Upper lobe of right lung (tissue), 1 donor: Measurements from ENCODE around the gene NTRK3. TPM values are rescaled to one million over a fixed set of nuclear protein-coding genes. Genes with fewer than 3 reads are reported as not detected.
A peak's percentile ranks its signal among the peaks of the same experiment; 100 is the strongest.

Experiments used
- ATAC-seq: fragments of 200-7000 bp; cut with Tn5 transposase; one replicate; pipeline ENCODE4 v1.9.1; 2020; ENCODE audit warnings: mild to moderate bottlenecking, moderate library complexity
- DNase-seq: peaks from one replicate; pipeline ENCODE4 v3.0.0-alpha.2; 2020
- H3K27ac ChIP-seq: fragments of 200-600 bp; one replicate; pipeline ENCODE4 v1.8.0; 2022
- H3K27me3 ChIP-seq: fragments of 200-600 bp; one replicate; pipeline ENCODE4 v1.8.0; 2022; ENCODE audit warnings: mild to moderate bottlenecking
- H3K36me3 ChIP-seq: fragments of 200-600 bp; one replicate; pipeline ENCODE4 v1.8.0; 2022
- H3K4me1 ChIP-seq: fragments of 200-600 bp; one replicate; pipeline ENCODE4 v1.8.0; 2022
- H3K4me3 ChIP-seq: fragments of 200-600 bp; one replicate; pipeline ENCODE4 v1.8.0; 2022; ENCODE audit warnings: mild to moderate bottlenecking
- H3K9me3 ChIP-seq: fragments of 200-600 bp; one replicate; pipeline ENCODE4 v1.8.0; 2022
- CTCF ChIP-seq: fragments of 200-600 bp; IDR thresholded peaks from one replicate; pipeline ENCODE4 v1.8.0; 2022; ENCODE audit warnings: antibody characterized with exemption
- intact Hi-C: fragments of 100-400 bp; cut with DNase I; formaldehyde crosslinking; loops from one replicate; pipeline ENCODE4 v1.11.0; 2022
- total RNA-seq: library from RNA; stranded (reverse); fragmentation: NEBNext Ultra II Directional; extraction: Animal tissue kit (Norgen Biotek cat#: 25700); gene quantifications from one replicate; pipeline ENCODE4 v1.2.1, GENCODE V29; 2021
- donor health status: DM: no; HTN: yes; CAD: no; lungs with severe emphysema.

The NTRK3 gene
- total RNA-seq, 1 donor from 2014 or later: 2.8 TPM

GRCh38 chr15:87962428-87962827, 294.1 kb downstream of the NTRK3 start:
- Histone ChIP-seq H3K9me3 (no peaks in the 10 kb centered on the region), H3K4me3 (no peak overlapping the region), H3K27ac (no peak overlapping the region), H3K27me3 (no peaks in the 10 kb centered on the region), H3K4me1 (peaks cover 11% of the 10 kb centered on the region), H3K36me3 (no peaks in the 10 kb centered on the region)
- intact Hi-C loops: no loop called here
- TF ChIP-seq CTCF: no peak
- peak; percentile 19 for ATAC-seq
- DNase-seq: no peak

- H3K4me3 ChIP-seq: no peak overlapping the region
- no peak for TF ChIP-seq CTCF
- H3K9me3 ChIP-seq: no peaks in the 10 kb centered on the region
- H3K4me1 ChIP-seq: peaks cover 11% of the 10 kb centered on the region
- no peaks in the 10 kb centered on the region for H3K27me3 ChIP-seq
- ATAC-seq (no peak), DNase-seq (no peak)
- H3K36me3 ChIP-seq: no peaks in the 10 kb centered on the region
- H3K27ac ChIP-seq: no peak overlapping the region
- intact Hi-C loops: no loop called here
These were observed 294.6 kb downstream of the NTRK3 start for GRCh38 chr15:87961851-87962420.

- ATAC-seq: no peak
- no peak for DNase-seq
- Histone ChIP-seq H3K27ac (no peak overlapping the region), H3K9me3 (no peaks in the 10 kb centered on the region), H3K4me1 (peaks cover 11% of the 10 kb centered on the region), H3K4me3 (no peak overlapping the region), H3K27me3 (no peaks in the 10 kb centered on the region), H3K36me3 (no peaks in the 10 kb centered on the region)
- no peak for TF ChIP-seq CTCF
- intact Hi-C loops: no loop called here
These were observed 296.9 kb downstream of the NTRK3 start for GRCh38 chr15:87959662-87960061.

- intact Hi-C loops: no loop called here
- H3K4me3 ChIP-seq: no peak overlapping the region
- DNase-seq (no peak), ATAC-seq (no peak)
- peaks cover 11% of the 10 kb centered on the region for H3K4me1 ChIP-seq
- no peaks in the 10 kb centered on the region for H3K9me3 ChIP-seq
- TF ChIP-seq CTCF: no peak
- H3K27me3 ChIP-seq: no peaks in the 10 kb centered on the region
- H3K36me3 ChIP-seq: no peaks in the 10 kb centered on the region
- no peak overlapping the region for H3K27ac ChIP-seq
These were observed 297.5 kb downstream of the NTRK3 start for GRCh38 chr15:87959080-87959479.

- intact Hi-C loops: no loop called here
- no peaks in the 10 kb centered on the region for H3K9me3 ChIP-seq
- ATAC-seq (no peak), DNase-seq (no peak)
- H3K4me1 ChIP-seq: no peaks in the 10 kb centered on the region
- H3K4me3 ChIP-seq: no peak overlapping the region
- no peak for TF ChIP-seq CTCF
- H3K36me3 ChIP-seq: no peaks in the 10 kb centered on the region
- no peak overlapping the region for H3K27ac ChIP-seq
- H3K27me3 ChIP-seq: no peaks in the 10 kb centered on the region
These were observed 301.1 kb downstream of the NTRK3 start for GRCh38 chr15:87955284-87955909.

- no peaks in the 10 kb centered on the region for H3K4me1 ChIP-seq
- no peak overlapping the region for H3K4me3 ChIP-seq
- intact Hi-C loops: no loop called here
- H3K27ac ChIP-seq: no peak overlapping the region
- H3K36me3 ChIP-seq: no peaks in the 10 kb centered on the region
- no peaks in the 10 kb centered on the region for H3K27me3 ChIP-seq
- ATAC-seq (no peak), DNase-seq (no peak)
- TF ChIP-seq CTCF: no peak
- H3K9me3 ChIP-seq: no peaks in the 10 kb centered on the region
These were observed 301.7 kb downstream of the NTRK3 start for GRCh38 chr15:87954793-87955192.
